NCI-H1105 treated with DMSO at 0.1 percent for 48 hours (cell line): Measurements from ENCODE around the gene CDH4.

Experiments used
- DNase-seq: peaks from one replicate; lab custom pipeline; 2025; lab: John Stamatoyannopoulos, UW

Gene CDH4

GRCh38 chr20:61766921-61767610, 515.0 kb downstream of the CDH4 start:
- DNase-seq = no peak

DNA sequence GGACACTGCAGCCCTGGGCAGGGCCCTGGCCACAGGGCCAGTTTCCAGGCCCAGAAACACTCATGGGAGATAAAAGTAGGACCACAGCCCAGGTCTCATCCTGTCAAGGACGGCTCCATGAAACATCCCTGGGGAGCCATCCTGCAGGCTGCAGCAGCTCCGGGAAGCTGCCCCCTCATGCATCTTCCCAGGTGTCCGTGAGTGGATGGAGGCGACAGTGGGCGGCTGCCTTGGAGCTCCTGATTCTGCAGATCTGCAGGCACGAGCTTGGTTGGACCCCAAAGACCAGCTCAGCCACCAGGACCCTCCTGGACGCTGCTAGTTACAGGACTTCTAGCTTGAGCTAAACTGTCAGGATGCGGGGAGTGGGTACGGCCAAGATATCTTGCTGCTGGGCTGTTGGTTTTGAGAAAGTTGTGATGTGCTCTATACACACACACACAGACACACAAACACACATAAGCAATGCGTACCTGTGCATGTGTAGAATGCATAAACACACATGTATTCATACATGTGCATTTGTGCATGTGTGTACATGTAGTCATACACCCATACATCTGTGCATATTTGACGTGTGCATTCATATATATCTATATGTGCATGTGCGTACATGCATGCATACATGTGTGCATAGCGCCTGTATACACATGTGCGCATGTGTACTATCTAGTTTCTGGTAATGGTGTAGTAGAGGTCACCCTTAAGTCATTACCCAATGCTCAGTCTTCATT, 515.9 kb downstream of the CDH4 start:
- DNase-seq = no peak

DNA sequence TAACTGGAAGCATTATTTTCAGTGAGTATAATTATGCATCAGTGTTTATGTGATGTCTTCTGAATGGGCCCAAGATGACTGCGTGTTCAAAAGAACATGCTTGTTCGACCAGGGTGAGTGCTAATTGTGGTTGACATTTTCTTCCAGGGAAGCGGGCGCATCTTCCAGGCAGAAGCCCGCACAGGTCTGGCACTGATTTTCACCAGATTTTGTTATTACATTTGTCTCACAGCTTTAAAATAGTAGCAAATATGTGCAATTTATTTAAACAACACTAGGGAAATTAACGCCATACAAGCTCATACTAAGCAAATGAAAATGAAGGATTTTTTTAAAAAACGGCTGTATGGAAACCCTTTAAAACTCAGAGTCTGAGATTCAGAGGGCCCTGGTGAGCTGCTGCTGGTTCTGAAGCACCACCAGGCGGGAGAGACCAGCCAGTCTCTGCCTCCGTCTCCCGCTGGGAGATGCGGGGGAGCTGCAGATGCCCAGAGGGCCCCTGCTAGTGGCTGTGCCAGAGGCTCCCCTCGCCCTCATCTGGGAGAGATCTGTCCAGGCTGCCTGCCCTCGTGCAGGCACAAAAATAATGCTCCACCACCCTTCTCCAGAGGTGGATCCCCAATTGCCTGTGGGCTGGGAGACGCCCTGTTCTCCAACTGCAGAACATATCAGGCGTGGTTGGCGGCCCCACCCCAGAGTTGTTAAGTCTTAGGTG, 516.7 kb downstream of the CDH4 start:
- DNase-seq = no peak

DNA sequence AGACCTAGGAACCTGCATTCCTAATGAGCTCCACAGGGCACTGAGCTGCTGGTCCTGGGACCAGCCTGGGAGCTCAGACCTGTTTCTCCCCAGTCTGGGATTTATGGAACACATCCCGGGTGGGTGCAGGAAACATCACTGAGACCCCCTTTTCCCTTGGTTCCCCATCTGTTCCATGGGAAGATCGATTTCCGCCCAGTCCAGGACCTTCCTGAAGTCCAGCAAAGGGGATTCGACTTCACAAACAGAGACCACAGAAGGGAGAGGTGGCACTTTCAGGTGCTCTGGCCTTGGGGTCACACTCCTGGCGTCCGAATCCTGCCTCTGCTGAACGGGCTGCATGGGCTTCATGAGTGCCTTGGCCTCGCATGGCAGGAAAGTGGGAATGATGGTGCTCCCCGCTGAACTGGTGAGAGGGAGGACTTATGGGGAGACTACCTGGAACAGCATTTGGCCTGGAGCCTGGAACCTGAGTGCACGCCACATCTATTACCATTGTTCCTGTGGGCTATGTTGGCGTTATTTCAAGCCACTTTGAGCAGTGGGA, 517.3 kb downstream of the CDH4 start:
- no peak for DNase-seq

- no peak for DNase-seq
Observed at GRCh38 chr20:61770113-61770585, 518.1 kb downstream of the CDH4 start.

DNA sequence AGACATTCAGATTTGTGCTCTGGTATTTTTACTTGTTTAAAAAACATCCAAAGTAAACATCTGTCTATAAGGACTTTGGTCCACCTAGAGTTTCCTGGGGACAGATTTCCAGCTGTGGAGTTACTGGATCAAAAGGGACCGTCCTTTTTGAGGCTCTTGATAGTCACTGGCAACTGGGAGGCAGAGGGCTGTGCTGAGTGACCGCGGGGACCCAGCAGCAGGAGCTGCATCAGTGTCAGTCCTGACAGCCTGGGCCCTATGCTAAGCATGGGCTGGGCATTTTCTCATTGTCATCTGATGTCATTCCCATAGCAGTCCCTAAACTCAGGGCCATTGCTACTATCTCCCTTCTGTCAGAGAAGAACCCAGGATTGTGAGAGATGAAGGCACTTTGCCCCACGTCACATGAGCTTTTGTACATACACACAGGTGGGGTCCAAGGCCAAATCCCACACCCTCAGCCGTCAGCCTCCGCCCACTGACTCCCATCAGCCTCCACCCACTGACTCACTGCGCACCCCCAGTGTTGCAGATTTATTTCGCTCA, 519.8 kb downstream of the CDH4 start:
- DNase-seq = no peak

GRCh38 chr20:61772828-61773631, 521.0 kb downstream of the CDH4 start:
- DNase-seq = no peak

DNA sequence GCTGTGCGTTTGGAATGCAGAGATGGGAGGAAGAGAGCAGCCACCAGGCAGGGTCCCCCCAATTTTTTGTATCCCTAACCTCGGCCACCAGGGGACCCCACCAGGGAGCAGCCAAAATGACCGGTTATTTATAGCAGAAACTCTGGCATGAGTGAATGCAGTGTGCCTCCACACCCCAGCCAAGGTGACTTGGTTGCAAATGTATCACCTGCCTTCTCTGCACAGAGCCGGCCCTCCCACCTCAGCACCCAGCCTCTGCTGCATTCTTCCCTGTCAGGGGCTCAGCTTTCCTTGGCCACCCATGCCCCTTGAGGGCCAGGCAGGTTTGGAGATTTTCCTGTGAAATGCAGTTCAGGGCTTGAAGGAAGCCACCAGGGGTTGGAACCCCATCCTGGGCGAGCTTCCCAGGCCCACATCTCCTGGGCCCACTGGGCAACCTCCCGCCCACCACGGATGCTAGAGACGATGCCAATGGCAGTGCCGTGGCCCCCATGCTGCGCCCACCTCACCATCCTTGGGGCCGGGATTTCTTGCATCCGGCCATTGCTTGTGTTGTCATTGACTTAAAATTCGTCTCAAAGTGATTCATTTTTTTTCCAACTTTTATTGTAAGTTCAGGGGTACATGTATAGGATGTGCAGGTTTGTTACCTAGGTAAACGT, 522.0 kb downstream of the CDH4 start:
- DNase-seq = no peak

DNA sequence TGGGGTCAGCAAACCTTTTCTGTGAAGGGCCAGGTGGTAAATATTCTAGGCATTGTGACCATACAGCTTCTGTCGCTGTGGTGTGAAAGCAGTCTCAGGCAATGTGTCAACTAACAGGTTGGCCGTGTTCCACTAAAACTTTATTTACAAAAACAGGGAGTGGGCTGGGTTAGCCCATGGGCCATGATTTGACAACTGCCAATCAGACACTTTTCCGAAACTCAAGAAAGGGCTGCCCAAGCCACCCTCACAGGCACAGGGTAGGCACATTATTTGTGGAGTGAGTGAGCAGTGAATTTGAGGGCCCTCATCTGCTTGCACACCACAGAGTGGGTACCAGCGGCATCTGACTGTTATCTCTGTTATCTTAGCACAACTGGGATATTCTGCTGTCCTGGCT, 523.4 kb downstream of the CDH4 start:
- DNase-seq = no peak

- no peak for DNase-seq
Observed at GRCh38 chr20:61776491-61777075, 524.5 kb downstream of the CDH4 start.

DNA sequence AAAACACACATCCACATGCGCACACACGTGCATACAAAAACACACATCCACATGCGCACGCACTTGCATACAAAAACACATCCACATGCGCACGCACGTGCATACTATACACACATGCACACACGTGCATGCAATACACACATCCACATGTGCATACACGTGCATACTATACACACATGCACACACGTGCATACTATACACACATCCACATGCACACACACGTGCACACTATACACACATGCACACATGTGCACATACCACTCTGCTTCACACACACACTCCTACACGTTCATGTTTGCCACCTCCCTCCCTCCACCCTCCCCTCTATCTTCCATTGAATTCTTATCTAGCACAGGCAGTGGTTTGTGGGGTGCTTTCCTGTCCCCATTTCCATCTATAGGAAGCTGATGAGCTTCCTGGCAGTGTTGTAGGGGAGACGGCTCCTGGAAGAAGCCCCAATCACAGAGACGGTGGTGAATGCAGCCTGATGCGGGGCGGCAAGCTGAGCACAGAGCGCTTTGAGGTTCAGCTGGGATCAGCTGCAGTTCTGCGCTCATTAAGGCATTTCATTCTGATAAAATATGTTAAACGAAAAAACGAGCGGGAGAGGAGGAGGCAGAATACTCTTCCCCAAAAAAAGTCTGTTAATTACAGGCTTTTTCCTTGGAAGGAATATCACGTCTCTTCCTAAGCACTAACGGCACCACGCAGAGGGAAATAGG, 525.9 kb downstream of the CDH4 start:
- no peak for DNase-seq

- DNase-seq = no peak
Observed at GRCh38 chr20:61778495-61778863, 526.4 kb downstream of the CDH4 start.

- no peak for DNase-seq
Observed at GRCh38 chr20:61779176-61779965, 527.3 kb downstream of the CDH4 start.

DNA sequence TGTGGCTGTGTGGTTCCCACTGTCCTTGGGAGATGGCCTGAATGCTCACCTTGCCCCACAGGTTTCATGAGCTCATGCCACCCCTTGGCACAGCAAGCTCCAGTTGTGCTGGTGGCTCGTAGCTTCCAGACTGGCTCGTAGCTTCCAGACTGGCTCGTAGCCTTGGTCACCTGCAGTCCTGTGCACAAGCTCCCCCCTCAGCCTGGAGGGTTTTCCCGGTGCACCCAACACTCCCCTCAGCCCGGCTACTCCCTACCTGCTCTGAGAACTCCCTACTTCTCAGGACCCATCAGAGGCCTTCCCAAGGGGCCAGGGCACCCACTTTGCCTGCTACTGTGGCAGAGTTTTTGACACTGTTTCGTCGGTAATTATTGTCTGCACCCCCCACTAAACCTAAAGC, 528.0 kb downstream of the CDH4 start:
- DNase-seq = no peak

DNA sequence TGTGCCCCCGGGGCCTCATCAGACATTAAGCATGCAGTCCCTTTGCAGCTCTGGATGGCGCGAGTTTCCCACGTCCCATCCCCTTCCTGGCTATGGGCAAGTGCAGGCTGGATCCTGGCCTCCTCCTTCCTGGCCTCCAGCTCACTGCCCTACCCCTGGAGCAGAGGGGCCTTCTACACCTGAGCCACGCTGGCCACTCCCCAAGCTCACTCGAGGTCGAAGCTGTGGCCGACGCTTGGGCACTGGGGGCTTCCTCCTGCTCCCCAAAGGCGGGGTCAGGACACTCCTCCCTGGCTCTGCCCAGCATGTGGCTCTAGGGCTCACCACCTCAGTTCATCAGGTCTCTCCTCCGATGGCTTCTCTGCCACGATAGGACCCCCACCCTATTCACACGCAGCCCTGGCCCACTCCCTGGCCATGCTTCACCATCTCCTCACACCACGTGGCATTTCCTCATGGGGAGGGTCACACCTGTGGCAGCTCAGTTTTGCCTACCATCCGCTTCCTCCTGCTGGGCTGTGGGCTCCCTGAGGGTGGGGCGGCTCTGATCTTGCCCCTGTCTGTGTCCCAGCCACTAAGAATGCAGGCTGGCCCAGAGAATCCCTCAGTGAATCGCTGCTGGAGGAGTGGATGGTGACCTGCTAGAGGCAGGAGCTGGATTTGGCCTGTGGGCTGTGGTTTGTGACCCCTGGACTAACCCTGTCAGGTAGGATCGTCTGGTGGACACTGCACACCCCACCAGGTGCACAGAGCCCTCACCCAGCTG, 532.9 kb downstream of the CDH4 start:
- no peak for DNase-seq

GRCh38 chr20:61785567-61785816, 533.4 kb downstream of the CDH4 start:
- DNase-seq = no peak

DNA sequence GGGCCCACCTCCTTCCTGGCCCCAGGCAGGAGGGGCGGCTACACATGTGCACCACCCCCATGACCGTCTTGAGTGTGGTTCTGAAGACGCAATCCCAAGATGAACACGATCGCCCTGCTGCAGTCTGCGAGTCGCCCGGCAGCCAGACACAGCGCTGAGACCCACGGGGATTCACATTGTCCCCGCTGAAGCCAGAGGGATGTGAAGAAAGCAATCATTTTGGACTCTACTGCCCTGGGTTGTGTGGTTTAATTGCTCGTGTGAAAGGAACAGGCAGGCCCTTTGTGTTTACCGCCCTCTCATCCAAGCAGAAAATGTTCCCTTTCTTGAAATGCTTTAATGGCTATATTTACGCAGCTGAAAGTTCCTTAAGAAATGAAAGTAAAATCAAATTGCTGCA, 534.2 kb downstream of the CDH4 start:
- DNase-seq = no peak

DNA sequence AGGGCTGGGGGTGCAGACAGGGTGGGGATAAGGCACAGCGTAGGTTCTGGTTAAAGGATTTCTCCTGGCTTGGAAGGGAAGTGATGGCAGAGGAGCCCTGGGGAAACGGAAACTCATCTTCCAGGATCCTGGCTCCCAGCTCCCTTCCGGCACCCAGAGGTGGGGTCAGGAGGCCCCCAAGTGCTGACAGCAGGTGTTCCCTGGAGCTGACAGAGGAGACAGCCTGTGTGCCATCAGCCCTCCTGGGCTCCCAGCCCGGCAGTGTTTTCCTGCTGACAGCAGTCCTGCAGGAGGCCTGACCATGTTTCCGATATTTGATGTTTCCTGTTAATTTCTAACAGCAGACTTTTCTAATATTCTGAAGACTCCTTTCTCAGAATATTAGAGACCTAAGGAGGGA, 536.3 kb downstream of the CDH4 start:
- DNase-seq = no peak

DNA sequence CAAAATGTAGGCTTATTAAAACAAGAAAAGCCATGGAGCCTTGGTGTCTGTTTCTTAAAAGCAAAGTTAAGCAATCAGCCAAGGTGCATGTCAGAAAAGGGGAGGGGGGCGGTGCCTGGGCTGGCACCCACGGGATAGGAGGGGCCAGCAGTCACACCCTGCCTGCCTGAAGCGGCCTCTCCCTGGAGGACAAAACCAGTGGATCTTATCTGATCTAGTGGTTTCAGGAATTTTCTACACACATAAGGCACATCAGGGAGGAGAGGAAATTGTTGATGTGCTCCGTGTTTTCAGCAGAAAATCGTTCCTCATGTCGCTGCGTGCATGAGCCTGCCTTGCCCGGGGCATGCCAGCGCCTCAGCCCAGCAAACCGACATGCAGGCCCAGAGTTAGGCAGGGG, 537.3 kb downstream of the CDH4 start:
- no peak for DNase-seq
